HG02870 (cell line): ENCODE results near the gene TIRAP.
"Not testable (repeated sequence)": the region's sequence is repeated elsewhere in the genome, so short reads cannot be mapped to it uniquely, and the experiment has no call there.

Experiments used
- ATAC-seq: cut with Tn5 transposase; IDR thresholded peaks from one replicate; pipeline ENCODE4 v1.9.1; 2021; ENCODE audit warnings: mild to moderate bottlenecking, moderate library complexity; ENCODE audit not compliant: unreplicated experiment

The TIRAP gene

DNA sequence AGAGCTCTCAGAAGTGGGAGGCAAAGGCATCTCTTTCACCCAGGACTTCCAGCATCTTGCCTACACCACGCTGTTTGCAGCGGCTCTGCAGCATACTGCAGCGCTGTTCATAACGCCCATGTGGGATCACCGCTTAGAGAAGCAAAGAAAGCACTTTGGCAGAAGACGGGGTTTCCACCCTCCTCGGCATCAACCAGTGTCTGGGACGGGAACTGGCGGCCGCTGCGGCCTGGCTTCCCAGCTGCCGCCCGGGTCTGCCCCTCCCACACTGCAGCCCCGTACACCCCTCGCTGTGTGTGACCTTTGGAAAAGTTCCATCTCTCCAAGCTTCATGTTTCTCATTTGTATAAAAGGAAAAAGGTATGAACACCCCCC, 545 bp upstream of the TIRAP start:
- ATAC-seq, result no peak

DNA sequence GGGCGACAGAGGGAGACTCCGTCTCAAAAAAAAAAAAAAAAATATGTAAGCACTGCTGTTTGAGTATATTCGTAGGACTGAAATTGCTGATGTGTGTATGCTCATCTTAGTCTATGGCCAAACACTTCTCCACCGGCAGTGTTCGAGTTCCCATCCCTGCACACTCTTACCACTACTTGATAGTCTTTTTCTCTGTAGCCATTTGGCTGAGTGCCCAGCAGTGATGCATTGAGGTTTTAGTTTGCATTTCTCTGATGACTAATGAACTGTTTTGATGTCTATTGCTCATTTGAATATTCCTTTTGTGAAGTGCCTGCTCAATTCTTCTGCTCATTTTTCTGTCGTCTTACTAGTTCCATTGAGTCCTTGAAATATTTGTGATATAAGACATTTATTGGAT, 1.9 kb downstream of the TIRAP start:
- ATAC-seq, result peak; percentile 48

DNA sequence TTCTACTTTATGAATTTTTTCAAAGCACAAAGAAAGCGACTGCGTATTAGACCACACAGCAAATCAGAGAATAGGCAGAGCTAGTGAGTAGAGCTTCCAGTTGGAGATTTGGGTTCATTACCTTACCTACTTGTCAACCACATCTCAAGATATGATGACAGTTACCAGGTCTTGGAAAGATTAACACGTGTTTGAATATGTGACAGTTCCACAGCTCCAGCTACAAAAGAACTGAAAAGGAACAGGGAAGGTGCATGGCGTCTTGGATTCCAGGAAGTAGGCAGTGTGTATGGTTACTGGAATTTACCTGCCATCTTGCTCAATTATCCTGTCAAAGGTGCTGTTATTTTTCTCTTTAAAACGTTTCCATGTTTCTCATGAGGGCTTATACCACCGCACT, 5.3 kb downstream of the TIRAP start:
- ATAC-seq, result no peak

DNA sequence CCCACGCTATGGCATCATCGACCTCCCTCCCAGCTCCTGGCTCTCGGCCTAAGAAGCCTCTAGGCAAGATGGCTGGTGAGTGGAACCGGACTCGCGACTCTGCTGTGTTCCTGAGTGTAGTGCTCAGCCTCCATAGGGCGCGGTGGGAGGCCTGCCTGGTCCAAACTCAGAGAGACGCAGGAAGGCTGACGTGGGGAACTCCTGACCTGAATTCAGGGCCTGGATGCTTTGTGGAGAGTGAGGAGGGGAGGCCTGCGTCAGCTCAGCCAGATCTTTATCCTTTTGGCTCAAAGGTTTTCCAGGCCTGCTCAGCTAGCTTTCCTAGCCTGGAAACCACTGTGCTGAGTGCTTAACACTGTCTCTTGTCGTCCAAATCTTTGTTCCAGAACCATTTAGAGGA, 8.0 kb downstream of the TIRAP start:
- no peak for ATAC-seq

DNA sequence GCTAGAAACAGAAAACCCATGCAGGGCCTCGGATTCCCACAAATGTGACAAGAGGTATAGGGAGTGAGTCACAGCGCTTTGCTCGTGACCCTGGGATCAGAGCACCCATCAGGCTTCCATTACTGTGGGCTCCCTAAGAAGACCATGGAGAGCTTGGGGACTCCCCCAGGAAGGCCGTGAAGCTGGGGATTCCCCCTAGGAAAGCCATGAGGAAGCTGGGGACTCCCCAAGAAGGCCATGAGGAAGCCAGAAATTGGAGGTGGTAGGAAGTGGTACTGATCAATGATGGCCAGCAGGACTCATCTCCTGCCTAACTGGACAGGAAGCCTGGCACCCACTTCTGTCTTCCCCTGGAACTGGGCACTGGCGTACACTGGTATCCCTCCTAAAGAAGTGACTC, 10.8 kb downstream of the TIRAP start:
- no peak for ATAC-seq

DNA sequence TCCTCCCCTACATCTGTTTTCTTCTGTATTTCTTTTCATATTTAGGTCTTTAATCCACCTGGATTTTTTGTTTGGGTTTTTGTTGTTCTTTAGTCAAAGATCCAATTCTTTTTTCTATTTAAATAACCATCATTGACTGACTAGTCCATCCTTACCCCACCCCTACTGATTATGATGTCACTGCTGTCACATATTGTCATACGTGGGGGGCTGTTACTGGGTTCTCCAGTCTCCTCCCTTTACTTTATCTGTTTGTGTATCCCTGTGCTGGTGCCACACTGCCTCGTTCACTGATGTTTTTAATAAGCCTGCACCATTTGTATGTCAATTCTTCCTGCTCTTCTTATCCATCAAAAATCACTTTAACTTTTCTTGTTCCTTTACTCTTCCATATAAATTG, 14.1 kb downstream of the TIRAP start:
- ATAC-seq, result no peak

DNA sequence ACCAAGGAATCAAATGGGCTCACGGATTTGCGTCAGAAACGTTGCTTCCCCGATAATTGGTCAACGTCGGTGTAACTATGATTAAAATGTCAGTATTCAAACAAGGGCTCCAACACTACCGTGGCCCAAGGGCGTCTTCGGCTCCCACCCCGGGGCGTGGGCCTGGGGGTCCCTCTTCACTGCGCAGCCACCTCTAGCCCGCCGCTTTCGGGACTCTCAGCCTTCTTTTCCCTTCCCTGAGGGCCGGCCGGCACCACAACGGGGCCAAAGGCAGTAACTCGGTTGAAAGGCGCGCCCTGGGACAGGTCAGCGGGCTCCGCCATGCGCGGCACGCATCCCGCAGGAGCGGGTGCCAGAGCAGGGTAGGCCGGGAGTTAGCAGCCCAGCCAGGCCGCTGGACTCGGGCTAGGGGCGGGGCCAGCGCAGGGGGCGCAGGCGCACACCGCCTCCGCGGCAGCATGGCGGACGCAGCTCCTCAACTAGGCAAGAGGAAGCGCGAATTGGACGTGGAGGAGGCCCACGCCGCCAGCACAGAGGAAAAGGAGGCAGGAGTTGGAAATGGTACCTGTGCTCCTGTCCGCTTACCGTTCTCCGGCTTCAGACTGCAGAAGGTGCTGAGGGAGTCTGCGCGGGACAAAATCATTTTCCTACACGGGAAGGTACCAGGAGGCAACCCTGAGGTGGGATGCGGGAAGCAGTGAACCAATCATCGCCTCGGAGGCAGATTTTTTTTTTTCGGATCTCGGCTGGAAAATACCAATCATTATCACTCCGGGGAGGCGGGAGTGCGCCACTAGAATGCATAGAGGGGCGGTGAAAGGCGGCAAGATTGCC, 20.9 kb downstream of the TIRAP start, which contains the start of gene DCPS:
Gene DCPS (plus strand): TSS at position 438 of the 834 bp plus-strand sequence. CDS start 21 bp downstream, at position 459.
- ATAC-seq, result peak; percentile 68

DNA sequence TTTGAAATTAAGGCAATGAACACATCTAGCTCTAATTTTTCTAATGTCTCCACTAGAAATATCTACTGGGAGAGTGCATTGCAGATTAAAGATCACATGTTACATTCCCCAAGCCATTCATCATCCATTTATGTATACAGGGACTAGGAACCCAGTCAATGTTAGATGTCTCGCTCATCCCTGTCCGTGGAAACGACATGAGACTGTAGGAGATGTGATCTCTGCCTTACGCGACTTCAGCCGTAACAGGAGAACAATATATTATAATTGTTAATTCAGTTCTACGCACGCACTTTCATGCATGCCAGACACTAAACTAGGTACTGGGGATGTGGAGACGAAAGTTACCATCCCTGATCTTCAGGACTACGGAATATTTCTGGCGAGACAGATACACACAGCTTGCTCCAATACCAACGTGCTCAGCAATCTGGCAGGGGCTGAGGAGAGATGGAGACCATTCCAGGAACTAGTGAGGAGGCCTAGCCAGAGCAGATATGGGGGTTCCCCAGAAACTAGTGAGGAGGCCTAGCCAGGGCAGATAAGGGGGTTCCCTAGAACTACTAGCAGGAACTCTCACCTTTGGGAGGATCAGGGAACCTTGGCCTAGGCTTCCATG, 21.7 kb downstream of the TIRAP start:
- ATAC-seq, result peak; percentile 41

DNA sequence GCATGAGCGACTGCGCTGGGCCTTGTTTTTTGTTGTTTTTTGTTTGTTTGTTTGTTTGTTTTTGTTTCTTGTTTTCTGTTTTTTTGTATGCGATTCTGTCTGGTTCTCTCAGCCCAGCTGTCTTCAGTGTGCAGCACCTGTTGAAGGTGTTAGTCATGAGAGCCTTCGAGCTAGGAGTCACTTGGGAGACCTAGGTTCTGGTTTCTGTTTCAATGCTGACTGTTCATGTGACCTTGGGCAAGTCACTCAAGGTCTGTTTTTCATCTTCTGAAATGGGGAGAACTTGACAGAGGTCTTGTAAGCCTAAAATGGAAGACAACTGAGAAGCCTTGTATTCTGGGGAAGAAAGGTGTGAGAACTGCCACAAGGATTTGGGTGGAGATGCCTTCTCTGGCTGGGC, 22.8 kb downstream of the TIRAP start:
- peak; percentile 60 for ATAC-seq

DNA sequence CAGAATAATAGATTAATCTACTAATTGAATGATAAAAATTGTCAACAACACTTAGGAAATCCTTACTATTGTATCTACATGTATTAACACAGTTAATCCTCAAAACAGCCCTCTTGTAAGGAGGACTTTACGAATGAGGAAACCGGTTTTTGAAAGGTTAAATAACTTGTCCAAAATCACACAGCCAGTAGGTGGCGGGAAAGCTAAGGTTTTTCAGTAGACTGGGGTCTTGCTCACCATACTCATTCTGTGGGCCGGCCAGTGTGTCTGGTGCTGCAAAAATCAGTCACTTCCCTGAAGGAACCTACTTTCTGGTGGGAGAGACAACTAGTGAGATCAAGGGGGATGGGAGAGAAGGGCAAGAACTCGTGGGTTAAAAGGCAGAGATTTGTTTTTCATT, 24.8 kb downstream of the TIRAP start:
- ATAC-seq, result no peak

DNA sequence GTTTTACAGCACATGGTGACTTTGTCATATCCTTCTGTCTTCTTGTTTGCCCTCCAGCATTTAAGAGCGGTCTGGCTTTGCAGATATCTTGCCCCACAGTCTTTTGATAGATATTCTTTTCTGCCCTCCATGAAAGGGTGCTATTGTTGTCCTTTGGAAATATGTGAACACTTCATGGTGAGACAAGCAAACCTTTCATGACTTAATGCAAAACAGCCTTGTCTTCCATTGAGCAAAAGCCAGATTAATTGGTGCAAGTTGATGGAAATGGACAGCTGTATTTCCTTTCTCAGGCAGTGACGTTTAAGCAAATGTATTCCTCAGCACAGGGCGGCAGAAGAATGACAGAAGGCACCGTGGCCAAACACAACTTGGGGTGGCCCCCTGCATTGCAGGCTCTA, 25.4 kb downstream of the TIRAP start:
- no peak for ATAC-seq

DNA sequence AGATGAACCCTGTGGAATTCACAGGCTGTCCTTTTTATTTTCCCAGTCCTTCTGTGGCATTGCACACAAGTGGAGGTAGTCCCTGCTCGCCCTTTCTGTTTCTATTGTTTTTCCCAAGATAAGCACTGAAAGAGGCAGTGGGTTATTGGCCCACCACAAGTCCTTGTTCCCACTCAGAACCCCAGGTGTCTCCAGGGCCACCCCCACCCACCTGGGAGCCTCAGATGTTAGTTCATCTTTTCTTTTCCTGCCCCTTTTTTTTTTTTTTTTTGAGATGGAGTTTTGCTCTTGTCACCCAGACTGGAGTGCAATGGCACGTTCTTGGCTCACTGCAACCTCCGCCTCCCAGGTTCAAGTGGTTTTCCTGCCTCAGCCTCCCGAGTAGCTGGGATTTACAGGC, 25.9 kb downstream of the TIRAP start:
- ATAC-seq, result not testable (repeated sequence)

DNA sequence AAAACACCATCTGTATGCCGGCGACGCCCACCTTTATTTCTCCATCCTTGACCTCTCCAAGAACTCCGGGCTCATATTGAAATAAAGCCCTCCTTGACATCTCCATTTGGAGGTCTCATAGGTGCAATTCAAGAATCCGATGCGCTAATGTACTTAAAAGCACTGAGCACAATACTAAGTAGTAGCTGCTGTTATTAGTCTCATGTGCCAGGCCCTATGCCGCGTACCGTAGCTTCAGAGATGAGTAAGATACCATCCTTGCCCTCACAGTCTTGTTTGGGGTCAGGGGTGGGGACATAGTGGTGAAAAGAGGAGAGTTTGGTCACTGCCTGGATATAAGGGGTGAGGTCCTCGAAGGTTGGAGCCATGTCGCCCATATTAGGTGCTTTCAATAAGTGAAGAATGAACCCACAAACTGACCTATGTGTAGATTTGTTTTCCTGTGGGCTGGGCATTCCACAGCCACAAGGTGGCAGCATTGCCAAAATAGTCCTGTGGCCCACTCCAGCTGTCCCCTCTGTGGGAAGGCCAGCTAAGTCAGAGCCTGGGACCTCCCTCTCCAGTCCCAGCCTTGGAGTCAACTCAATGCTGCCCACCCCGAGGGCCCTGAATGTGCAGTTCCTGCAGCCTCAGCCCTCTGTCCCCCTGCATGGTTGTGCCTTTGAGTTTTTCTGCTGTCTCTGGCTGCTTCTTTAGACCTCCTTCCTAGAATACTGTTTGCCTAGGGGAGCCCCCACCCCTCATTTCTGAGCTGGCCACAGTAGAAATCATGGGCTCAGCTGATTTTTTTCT, 27.5 kb downstream of the TIRAP start:
- ATAC-seq, result no peak

DNA sequence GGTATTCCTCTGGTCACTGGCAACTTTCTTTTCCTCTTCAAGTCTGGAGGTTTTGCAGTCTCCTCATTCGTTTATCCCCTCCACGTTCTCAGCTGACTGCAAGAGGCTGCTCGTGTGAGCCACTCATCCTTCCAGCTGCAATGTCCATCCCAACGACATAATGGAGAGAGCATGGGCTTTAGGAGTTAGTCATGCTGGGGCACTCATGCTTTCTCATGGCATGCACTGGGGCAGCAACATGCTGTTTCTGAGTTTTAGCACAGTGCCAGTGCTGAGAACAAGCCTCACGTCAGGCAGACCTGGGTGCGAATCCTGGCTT, 28.1 kb downstream of the TIRAP start:
- ATAC-seq, result no peak

DNA sequence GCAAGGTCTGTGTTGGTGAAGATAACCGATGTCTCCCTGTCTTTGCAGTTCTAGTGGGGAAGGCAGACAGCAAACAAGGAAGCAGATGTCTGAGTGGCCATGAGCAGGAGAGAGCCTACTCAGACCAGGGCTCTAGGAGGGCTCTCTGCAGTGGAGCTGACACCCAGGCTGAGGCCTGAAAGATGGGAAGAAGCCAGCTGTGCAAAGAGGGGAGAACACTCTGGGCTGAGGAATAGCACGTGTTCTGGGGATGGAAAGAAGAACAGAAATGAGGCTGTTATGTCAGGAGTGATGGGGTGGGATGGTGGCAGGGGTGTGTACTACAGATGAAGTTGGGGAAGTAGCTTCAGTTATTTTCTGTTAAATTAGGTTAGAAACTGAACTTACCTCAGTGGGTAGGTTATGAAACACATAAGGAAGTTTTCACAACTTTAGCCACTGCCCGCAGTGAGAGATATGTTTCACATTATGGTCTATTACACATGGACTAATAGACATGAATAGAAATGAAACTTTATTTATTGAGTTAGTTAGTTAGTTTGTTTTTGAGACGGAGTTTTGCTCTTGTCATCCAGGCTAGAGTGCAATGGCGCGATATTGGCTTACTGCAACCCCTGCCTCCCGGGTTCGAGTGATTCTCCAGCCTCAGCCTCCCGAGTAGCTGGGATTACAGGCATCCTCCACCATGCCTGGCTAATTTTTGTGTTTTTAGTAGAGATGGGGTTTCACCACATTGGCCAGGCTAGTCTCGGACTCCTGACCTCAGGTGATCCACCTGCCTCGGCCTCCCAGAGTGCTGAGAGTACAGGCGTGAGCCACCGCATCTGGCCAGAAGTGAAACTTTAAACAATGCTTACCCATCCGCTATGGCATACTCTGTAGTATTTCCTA, 28.8 kb downstream of the TIRAP start:
- peak; percentile 74 for ATAC-seq

DNA sequence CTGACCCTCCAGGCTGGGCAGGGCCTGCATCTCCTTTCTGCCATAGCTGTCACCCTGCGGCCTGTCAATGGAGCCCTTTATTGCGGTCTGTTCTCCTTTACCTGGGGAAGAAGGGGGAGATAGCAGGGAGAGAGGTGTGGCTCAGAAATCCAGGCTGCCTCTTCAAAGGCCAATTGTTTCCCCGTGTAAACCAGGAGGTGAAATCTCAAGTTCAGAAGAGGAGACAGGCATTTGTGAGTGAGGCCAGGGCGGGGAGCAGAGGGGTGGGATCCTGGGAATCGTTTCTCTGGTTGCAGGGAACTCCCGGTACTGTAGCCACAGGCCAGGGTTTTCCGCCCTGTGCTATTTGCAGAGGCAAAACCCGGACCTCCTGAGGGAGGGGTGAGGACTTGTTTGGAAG, 30.1 kb downstream of the TIRAP start:
- no peak for ATAC-seq

DNA sequence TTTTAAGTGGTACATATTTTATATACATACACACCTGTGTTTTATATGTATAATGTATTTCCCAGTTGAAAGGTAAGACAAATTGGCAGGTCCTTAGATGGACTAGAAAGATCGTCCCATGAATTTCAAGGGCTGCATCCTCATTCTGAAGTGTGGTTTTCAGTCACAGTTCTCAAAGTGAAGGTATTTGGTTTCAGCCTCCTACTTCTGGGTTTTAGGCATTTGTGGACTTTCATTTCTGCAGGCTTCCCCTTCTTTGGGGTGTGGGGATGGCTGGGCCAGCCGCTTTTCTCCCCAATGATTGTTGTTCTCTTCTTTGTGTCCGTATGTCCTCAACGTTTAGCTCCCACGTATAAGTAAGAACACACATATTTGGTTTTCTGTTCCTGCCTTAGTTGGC, 30.9 kb downstream of the TIRAP start:
- ATAC-seq, result no peak

DNA sequence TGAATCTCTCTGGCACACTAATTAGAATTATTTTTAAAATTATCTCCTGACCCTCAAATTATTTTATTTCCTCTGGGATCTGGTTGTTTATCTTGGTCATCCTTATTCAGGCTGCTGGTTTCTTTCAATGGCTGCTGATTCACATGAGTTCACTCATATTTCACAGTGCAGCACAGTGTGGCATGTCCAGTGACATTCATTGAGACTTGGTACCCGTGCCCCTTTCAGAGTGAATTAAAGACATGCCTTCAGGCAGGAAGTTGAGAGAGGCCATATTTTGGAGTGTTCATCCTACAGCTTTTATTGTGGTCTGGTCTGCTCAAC, 34.5 kb downstream of the TIRAP start:
- ATAC-seq, result no peak

DNA sequence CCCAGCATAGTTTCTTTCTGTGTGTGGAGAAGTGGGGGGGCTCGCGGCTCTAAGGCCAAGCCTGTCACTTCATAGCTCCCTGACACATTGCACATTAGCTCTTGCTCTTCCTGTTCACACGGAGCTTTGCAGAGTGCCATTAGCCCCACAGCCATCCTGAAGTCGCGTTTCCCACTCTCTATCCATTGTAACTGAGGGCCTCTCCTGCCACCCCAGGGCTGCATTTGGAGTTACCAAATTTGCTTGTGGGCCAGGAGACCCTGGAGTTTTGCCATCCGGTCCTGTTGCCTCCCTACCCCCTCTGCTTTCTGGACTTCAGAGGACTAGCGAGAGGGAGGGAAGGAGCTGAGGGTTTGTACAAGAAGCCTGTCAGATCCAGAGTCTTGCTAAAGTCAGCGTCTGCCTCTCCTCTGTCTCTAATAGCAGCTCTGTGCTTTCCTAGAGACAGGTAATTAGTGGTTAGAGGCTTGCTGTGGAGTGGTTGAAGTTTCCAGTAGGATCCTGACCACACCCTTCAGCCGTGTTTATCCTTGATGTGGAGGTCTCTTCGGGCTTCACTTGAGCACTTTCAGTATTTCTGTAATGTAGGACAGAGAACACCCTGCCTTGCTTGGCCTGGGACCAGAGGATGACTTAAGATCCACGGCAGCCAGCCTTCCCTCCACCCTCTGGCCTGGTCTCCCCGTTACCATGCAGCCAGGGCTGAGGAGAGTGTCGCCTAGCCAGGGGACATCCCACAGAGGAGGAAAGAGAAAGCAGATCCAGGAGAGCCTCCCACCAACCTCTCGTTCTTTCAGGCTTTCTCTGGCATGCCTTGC, 35.1 kb downstream of the TIRAP start:
- peak; percentile 21 for ATAC-seq
